ENCODE measurements around the gene SPC24.
"Not testable (repeated sequence)": the region's sequence is repeated elsewhere in the genome, so short reads cannot be mapped to it uniquely, and the experiment has no call there.

The SPC24 gene

DNA sequence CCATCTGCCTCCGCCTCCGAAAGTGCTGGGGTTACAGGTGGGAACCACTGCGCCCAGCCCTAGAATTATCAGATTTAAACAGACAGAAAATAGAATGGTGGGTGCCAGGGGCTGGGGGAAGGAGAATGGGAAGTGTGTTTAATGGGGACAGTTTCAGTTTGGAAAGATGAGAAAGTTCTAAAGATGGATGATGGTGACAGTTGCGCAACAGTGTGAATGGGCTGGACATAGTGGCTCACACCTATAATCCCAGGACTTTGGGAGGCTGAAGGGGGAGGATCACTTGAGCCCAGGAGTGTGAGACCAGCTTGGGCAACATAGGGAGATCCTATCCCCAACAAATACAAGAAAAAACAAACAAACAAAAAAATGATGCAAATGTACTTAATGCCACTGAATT is 25.9 kb upstream of the SPC24 start:
- Mint-ChIP-seq H3K27ac (no peak overlapping the region), H3K36me3 (ENCODE audit: insufficient read depth) (no peaks in the 10 kb centered on the region), H3K9me3 (no peaks in the 10 kb centered on the region), H3K27me3 (peaks cover 0 to 4% of the 10 kb centered on the region in 2 donors), H3K4me1 (ENCODE audit: low read depth in 2 of 2) (peaks cover 0 to 3% of the 10 kb centered on the region in 2 donors), H3K4me3 (no peak overlapping the region)
- DNase-seq (no peak), ATAC-seq (replicated peaks) (no peak)

DNA sequence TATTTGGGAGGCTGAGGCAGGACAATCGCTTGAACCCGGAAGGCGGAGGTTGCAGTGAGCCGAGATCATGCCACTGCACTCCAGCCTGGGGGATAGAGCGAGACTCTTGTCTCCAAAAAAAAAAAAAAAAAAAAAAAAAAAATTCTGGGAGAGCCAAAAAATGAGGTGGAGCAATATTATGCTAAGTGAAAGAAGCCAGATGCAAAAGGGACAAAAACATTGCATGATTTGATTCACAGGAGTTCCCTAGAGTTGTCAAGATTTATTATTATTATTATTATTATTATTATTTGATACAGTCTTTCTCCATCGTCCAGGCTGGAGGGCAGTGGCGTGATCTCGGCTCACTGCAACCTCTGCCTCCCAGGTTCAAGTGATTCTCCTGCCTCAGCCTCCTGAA is 25.4 kb upstream of the SPC24 start:
- H3K9me3 Mint-ChIP-seq; H3K27ac Mint-ChIP-seq; H3K4me1 Mint-ChIP-seq (ENCODE audit: low read depth in 2 of 2); H3K36me3 Mint-ChIP-seq (ENCODE audit: insufficient read depth); H3K27me3 Mint-ChIP-seq; ATAC-seq (replicated peaks); DNase-seq; H3K4me3 Mint-ChIP-seq: not testable (repeated sequence)

DNA sequence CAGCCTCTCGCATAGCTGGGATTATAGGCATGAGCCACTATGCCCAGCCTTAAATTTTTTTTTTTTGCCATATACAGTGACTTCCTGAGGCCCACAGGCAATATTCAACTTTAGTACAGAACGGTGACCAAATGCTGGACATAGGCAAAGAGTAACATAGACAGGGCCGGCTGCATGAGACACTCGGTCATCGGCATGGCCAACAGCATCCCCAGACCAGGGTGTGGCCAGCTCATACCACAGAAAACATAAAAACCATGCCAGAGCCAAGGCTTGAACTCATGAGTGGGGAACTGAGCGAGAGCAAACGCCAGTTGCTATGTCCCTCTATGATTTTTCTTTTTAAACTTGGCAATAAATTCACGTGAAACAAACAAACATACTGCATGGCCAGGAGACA is 24.8 kb upstream of the SPC24 start:
- Mint-ChIP-seq H3K27me3 (peaks cover 0 to 4% of the 10 kb centered on the region in 2 donors), H3K36me3 (ENCODE audit: insufficient read depth) (no peaks in the 10 kb centered on the region), H3K4me3 (no peak overlapping the region), H3K4me1 (ENCODE audit: low read depth in 2 of 2) (peaks cover 0 to 3% of the 10 kb centered on the region in 2 donors), H3K9me3 (no peaks in the 10 kb centered on the region), H3K27ac (no peak overlapping the region)
- ATAC-seq (replicated peaks): no peak
- no peak for DNase-seq

DNA sequence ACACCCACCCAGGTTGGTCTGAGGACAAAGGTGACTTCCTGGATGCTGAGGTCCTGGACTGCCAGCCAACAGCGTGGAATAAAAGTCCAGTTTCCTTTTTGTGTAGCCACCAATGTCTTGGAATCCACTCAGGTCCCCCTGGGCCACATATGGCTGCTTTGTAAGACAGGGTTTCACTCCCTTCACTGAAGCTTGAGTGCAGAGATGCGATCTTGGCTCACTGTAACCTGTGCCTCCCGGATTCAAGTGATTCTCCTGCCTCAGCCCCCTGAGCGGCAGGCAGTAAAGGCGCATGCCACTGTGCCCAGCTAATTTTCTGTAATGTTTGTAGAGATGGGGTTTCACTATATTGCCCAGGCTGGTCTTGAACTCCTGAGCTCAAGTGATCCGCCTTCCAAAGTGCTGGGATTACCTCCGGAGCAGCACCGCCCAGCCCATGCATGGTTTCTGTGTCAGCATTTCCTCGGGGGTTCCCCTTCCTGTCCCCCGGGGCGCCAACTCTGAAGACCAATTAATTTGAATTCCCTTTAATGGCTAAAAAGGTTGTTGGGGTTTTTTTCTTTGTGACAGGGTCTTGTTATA is 24.2 kb upstream of the SPC24 start:
- no peaks in the 10 kb centered on the region for H3K9me3 Mint-ChIP-seq
- H3K27ac Mint-ChIP-seq: peak overlapping the region in 1 of 2 donors; percentile 9
- H3K36me3 Mint-ChIP-seq (ENCODE audit: insufficient read depth): no peaks in the 10 kb centered on the region
- ATAC-seq (replicated peaks) (peak; percentile 27), DNase-seq (no peak)
- peaks cover 0 to 4% of the 10 kb centered on the region in 2 donors for H3K27me3 Mint-ChIP-seq
- H3K4me1 Mint-ChIP-seq (ENCODE audit: low read depth in 2 of 2): peaks cover 0 to 3% of the 10 kb centered on the region in 2 donors
- peak overlapping the region; percentile 18 to 24 for H3K4me3 Mint-ChIP-seq

DNA sequence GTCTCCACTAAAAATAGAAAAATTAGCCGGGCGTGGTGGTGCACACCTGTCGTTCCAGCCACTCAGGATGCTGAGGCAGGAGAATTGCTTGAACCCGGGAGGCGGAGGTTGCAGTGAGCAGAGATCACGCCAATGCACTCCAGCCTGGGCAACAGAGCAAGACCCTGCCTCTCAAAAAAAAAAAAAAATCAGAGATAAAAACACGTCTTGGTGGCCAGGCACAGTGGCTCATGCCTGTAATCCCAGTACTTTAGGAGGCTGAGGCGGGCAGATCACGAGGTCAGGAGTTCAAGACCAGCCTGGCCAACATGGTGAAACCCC is 23.5 kb upstream of the SPC24 start:
- H3K4me1 Mint-ChIP-seq (ENCODE audit: low read depth in 2 of 2): not testable (repeated sequence)
- peak overlapping the region; percentile 18 to 24 for H3K4me3 Mint-ChIP-seq

DNA sequence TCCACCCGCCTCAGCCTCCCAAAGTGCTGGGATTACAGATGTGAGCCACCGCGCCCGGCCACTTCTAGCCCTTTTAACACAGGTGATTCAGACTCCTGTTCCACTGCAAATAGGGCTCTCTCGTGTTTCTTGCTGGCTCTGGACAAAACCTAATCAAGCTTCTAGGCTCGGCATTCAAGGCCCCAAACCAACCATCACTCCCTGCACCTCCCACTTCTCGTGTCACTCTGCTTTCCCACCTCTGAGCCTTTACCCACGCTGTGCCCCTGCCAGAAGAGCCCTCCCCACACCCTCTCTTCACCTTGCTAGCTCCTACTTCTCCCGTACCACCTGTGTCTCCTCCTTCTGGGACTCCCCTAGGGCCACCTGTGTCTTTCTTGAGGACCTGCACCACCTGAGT is 22.0 kb upstream of the SPC24 start:
- peaks cover 0 to 4% of the 10 kb centered on the region in 2 donors for H3K27me3 Mint-ChIP-seq
- H3K27ac Mint-ChIP-seq: no peak overlapping the region
- ATAC-seq (replicated peaks) (no peak), DNase-seq (no peak)
- H3K36me3 Mint-ChIP-seq (ENCODE audit: insufficient read depth): no peaks in the 10 kb centered on the region
- H3K9me3 Mint-ChIP-seq: no peaks in the 10 kb centered on the region
- no peak overlapping the region for H3K4me3 Mint-ChIP-seq
- H3K4me1 Mint-ChIP-seq (ENCODE audit: low read depth in 2 of 2): peaks cover 0 to 3% of the 10 kb centered on the region in 2 donors

More for the DNA sequence above, 23.5 kb upstream of the SPC24 start:
- H3K36me3 Mint-ChIP-seq (ENCODE audit: insufficient read depth); ATAC-seq (replicated peaks); H3K9me3 Mint-ChIP-seq; H3K27me3 Mint-ChIP-seq; DNase-seq: not testable (repeated sequence)
- peak overlapping the region in 1 of 2 donors; percentile 9 for H3K27ac Mint-ChIP-seq

DNA sequence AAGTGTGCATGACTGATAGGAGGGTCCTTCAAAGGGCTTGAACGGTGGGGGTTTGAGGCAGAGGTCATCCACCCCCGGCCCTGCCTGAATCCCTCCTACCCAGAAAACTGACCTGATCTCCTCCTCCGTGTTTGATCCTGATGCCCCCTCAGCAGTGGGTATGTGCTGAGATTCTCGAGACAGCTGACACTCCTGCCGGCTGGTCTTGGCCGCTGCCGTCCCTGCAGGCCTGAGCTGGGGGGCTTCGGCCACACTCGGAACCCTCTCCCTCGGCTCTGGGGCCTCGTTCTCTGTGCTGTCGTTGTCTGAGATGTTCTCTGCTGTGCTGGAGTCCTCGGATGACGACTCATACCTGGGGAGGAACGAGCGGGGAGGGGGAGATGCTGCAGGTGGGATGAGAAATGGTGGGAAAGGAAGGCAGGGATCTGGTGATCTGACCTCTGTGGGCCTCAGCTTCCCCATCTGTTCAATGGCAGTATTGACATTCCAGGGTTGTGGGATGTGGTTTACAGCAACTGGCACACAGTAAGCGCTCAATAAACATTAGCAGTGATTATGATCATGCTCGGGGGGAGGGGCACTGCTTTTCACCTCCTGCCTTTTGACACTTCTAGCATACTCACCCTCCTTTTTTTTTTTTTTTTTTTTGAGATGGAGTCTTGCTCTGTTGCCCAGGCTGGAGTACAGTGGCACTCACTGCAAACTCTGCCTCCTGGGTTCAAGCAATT is 21.0 kb upstream of the SPC24 start:
- no peak for DNase-seq
- Mint-ChIP-seq H3K4me1 (ENCODE audit: low read depth in 2 of 2) (peaks cover 0 to 3% of the 10 kb centered on the region in 2 donors), H3K27me3 (peaks cover 0 to 4% of the 10 kb centered on the region in 2 donors), H3K27ac (no peak overlapping the region), H3K4me3 (no peak overlapping the region), H3K36me3 (ENCODE audit: insufficient read depth) (no peaks in the 10 kb centered on the region), H3K9me3 (no peaks in the 10 kb centered on the region)
- ATAC-seq (replicated peaks): no peak

DNA sequence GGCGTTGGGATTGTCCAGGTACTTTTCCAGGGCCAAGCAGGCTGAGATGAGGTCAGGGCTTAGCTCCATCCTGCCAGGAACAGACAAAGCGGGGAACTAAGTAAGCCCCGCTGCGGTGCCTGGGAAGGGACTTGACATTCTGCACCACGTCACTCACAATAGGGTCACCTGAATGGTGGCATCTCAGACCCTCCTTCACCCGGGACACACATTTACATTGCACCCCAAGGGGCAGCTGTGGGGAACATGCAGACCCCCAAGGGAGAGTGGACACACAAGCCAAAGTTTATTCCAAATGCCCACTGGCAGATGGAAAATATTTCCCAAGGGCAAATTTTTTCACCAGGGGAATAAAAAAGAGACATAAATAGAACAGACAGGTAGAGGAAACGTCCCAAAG is 20.3 kb upstream of the SPC24 start:
- H3K36me3 Mint-ChIP-seq (ENCODE audit: insufficient read depth): no peaks in the 10 kb centered on the region
- H3K9me3 Mint-ChIP-seq: no peaks in the 10 kb centered on the region
- ATAC-seq (replicated peaks) (no peak), DNase-seq (no peak)
- no peak overlapping the region for H3K4me3 Mint-ChIP-seq
- no peak overlapping the region for H3K27ac Mint-ChIP-seq
- H3K4me1 Mint-ChIP-seq (ENCODE audit: low read depth in 2 of 2): peaks cover 0 to 3% of the 10 kb centered on the region in 2 donors
- H3K27me3 Mint-ChIP-seq: peaks cover 0 to 4% of the 10 kb centered on the region in 2 donors

DNA sequence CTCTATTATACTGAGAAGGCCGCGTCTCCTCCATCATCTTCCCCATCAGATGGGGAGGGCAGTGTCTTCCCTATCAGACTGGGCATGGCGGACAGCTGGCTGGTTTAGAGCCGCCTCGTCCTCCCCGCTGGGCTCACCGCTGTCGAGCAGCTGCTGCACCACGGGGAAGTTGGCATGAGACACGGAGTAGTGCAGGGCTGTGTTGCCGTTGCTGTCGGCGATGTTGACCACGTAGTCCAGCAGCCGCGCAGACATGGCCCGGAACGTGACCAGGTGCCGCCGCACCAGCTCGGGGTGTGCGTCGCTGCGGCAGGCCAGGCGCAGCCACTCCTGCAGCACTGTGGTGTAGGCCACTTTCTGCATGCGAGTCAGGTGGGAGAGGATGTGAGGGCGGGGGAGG is 18.8 kb upstream of the SPC24 start:
- no peak for DNase-seq
- H3K9me3 Mint-ChIP-seq: no peaks in the 10 kb centered on the region
- no peaks in the 10 kb centered on the region for H3K4me1 Mint-ChIP-seq (ENCODE audit: low read depth in 2 of 2)
- peaks cover 0 to 4% of the 10 kb centered on the region in 2 donors for H3K27me3 Mint-ChIP-seq
- H3K36me3 Mint-ChIP-seq (ENCODE audit: insufficient read depth): no peaks in the 10 kb centered on the region
- H3K27ac Mint-ChIP-seq: no peak overlapping the region
- H3K4me3 Mint-ChIP-seq: no peak overlapping the region
- ATAC-seq (replicated peaks): no peak

DNA sequence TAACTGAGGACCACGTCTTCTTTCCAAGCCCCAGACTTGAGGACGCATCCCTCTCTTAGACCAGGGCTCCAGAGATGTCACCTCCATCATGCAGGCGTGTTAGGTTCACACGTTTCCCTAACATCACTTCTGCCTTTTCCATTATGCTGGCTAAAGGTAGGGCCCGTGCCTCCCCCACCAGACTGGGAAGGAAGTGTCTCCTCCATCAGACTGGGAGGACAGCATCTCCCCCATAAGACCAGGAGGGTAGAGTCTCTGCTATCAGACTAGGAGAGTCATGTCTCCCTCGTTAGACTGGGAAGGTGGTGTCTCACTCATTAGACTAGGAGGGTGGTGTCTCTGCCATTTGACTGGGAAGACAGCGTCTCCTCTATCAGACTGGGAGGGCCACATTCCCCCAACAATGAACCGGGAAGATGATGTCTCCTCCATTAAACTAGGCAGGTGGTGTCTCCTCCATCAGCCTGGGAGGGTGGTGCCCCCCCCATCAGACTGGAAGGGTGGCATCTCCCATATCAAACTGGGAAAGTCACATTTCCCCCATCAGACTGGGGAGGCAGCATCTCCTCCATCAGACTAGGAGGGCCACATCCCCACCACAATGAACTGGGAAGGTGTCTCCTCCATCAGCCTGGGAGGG is 18.1 kb upstream of the SPC24 start:
- no peaks in the 10 kb centered on the region for H3K36me3 Mint-ChIP-seq (ENCODE audit: insufficient read depth)
- ATAC-seq (replicated peaks) (no peak), DNase-seq (no peak)
- no peak overlapping the region for H3K27ac Mint-ChIP-seq
- peaks cover 0 to 4% of the 10 kb centered on the region in 2 donors for H3K27me3 Mint-ChIP-seq
- no peaks in the 10 kb centered on the region for H3K9me3 Mint-ChIP-seq
- no peak overlapping the region for H3K4me3 Mint-ChIP-seq
- H3K4me1 Mint-ChIP-seq (ENCODE audit: low read depth in 2 of 2): no peaks in the 10 kb centered on the region

DNA sequence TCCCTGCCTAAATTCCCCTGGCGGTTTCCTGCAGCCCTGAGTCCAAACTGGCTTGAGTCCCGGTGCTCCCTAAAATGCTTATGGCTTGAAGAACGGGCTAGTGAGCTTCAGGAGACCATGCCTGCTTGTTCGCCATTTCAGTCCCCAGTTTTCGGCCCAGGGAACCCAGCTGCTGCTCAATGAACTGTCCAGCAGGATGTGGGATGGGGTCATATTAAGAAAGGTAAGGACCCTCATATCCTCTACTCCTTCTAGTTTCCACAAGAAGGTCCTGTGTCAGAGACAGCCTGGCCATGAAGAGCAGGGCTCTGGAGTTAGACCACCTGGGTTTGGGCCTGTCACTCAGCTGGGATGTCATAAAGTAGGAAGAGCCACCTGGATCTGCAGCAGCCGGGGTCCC is 17.0 kb upstream of the SPC24 start:
- no peaks in the 10 kb centered on the region for H3K4me1 Mint-ChIP-seq (ENCODE audit: low read depth in 2 of 2)
- DNase-seq: no peak

DNA sequence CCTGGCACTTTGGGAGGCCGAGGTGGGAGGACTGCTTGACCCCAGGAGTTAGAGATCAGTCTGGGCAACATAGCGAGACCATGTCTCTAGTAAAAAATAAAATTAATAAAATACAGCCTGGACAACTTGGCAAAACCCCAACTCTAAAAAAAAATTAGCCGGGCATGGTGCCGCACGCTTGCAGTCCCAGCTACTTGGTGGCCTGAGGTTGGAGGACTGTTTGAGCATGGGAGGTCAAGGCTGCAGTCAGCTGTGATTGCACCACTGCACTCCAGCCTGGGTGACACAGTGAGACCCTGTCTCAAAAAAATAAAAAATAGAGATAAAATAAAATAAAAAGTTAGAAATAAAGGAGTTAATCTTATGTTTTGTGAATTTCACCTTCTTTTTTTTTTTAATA is 15.6 kb upstream of the SPC24 start:
- no peak overlapping the region for H3K27ac Mint-ChIP-seq
- no peak overlapping the region for H3K4me3 Mint-ChIP-seq
- H3K27me3 Mint-ChIP-seq: no peaks in the 10 kb centered on the region
- ATAC-seq (replicated peaks): no peak
- H3K9me3 Mint-ChIP-seq: no peaks in the 10 kb centered on the region
- no peaks in the 10 kb centered on the region for H3K4me1 Mint-ChIP-seq (ENCODE audit: low read depth in 2 of 2)
- H3K36me3 Mint-ChIP-seq (ENCODE audit: insufficient read depth): no peaks in the 10 kb centered on the region
- DNase-seq: no peak

More for the DNA sequence above, 17.0 kb upstream of the SPC24 start:
- Mint-ChIP-seq H3K9me3 (no peaks in the 10 kb centered on the region), H3K27me3 (no peaks in the 10 kb centered on the region), H3K36me3 (ENCODE audit: insufficient read depth) (no peaks in the 10 kb centered on the region), H3K27ac (no peak overlapping the region), H3K4me3 (no peak overlapping the region)
- ATAC-seq (replicated peaks): no peak

DNA sequence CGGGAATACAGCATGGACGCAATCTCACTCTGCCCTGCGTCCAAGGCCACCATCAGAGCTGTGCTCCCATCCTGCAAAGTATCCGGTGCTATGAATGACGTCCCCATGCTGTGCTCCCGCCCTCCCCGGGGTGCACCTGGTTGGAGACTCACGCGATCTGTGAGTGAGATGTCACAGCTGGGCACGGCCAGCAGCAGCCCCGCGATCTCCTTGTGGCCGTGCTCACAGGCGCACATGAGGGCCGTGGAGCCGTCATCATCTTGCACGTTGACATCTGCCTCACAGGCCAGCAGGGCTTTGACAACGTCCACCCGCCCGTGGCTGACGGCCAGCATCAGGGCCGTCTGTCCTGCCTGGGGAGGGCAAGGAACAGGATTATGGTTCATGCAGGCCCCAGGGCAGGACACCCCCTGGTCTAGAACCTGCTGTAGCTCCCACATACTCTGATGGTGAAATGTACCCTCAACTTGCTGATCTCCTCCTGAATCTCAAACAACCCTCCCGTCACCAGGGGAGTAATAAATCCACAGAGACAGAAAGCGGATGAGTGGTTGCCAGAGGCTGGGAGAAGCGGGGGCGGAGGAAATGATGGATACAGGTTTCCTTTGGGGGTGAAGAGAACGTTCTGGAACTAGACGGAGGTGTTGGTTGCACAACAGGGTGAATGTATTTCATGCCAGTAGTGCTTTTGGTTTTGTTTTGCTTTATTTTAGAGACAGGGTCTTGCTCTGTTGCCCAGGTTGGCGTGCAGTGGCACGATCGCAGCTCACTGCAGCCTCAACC is 14.5 kb upstream of the SPC24 start:
- no peak overlapping the region for H3K4me3 Mint-ChIP-seq
- H3K27ac Mint-ChIP-seq: no peak overlapping the region
- DNase-seq: no peak
- no peaks in the 10 kb centered on the region for H3K4me1 Mint-ChIP-seq (ENCODE audit: low read depth in 2 of 2)
- no peak for ATAC-seq (replicated peaks)
- no peaks in the 10 kb centered on the region for H3K36me3 Mint-ChIP-seq (ENCODE audit: insufficient read depth)
- H3K9me3 Mint-ChIP-seq: no peaks in the 10 kb centered on the region
- no peaks in the 10 kb centered on the region for H3K27me3 Mint-ChIP-seq
